Activated naive CD4-positive, alpha-beta T cell treated with anti-CD3 and anti-CD28 coated beads, Interleukin-2, amount 50 U/mL, for 16 hours (primary cell): ENCODE results near the gene DTNBP1.
"Not testable (repeated sequence)": the region's sequence is repeated elsewhere in the genome, so short reads cannot be mapped to it uniquely, and the experiment has no call there.

ENCODE experiments used
- DNase-seq: peaks from one replicate; pipeline ENCODE4 v3.0.0-alpha.2; 2020

DTNBP1 gene

GRCh38 chr6:15666896-15667295 is 4.1 kb upstream of the DTNBP1 start:
- DNase-seq = not testable (repeated sequence)

- DNase-seq = no peak
Measured at GRCh38 chr6:15665237-15665636, 2.4 kb upstream of the DTNBP1 start.

GRCh38 chr6:15663130-15663871 is 473 bp upstream of the DTNBP1 start:
- DNase-seq = no peak

GRCh38 chr6:15661853-15662325 is 939 bp downstream of the DTNBP1 start:
- DNase-seq = no peak

DNA sequence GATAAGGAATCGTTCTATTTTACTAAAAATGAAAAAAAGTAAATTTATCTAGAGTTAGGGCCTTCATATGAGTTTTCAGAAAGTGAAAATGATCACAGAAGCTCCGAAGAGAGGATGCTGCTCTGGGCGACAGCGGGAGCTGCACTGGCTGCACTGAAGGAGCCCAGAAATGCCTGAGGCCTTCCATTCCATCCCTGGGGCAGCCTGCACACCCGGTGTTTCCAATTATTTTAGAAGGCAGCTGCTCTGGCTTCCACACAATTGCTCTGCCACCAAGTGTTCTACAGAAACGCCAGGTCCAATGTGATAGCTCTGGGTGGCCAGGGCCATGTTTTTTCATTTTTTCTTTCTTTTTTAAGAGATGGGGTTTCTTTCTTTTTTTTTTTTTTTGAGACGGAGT is 3.6 kb downstream of the DTNBP1 start:
- DNase-seq = no peak

DNA sequence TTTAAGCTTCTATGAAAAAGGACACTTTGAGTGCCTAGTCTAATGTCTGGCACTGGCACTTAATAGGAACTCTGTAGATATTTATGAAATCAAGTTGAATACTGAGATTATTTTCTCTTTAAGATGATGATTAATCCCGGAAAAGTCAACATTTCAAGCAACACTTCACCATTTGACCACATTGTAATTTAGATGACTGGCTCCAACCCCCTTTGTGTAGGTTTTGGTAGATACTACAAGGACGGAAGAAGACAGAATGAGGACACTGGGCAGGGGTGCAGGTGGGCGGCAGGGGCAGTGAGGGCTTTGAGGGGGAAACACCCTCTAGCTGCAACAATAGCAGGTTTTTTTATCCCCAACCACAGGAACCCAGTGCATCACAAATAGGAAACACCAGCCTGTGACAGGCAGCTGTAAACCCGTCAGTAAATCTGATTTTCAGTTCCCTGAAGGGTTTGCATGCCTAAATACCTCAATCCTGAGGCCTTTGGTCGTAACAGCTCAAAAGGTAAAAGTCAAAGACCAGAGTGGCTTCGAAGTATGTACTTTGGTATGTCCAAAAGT is 4.6 kb downstream of the DTNBP1 start:
- no peak for DNase-seq

GRCh38 chr6:15657290-15657689 is 5.5 kb downstream of the DTNBP1 start:
- no peak for DNase-seq

- DNase-seq = no peak
Measured at GRCh38 chr6:15656145-15656544, 6.7 kb downstream of the DTNBP1 start.

DNA sequence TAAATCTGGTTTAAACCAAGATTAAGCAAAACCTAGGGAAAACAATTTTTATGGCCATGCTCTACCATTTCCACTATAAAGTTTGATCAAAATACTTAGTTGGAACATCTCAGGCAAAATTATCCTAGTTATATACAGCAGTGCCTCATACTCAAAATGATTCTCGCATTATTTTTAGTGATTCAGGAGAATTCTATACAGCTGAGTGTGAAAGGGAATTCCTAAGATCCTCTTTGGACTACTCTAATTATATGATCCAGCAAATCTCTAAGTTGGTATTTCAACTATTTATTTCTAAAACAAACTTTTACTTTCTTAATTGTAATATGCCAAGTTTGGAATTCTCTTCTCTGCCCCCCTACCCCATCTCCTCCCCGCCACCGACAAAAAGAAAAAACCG is 8.6 kb downstream of the DTNBP1 start:
- no peak for DNase-seq

DNA sequence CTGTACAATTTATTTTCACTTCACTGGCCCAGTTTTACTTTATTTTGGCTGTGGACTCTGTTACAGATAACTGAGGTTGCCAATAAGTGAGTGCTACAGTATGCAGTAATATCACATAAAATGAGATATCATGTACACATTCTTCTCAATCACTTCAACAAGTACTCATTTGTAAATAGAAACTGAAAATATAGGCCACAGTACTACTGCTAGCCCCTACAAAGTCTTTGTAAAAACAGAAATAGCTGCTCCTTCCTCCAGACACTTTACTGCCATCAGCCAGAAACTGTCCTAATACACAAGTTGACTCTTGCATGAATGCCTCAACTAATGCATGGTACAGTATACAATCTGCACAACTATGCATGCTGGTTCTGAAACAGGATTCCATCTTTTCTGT is 9.2 kb downstream of the DTNBP1 start:
- no peak for DNase-seq

- not testable (repeated sequence) for DNase-seq
Measured at GRCh38 chr6:15650004-15650559, 12.7 kb downstream of the DTNBP1 start.

GRCh38 chr6:15644904-15645303 is 17.9 kb downstream of the DTNBP1 start:
- DNase-seq = no peak

GRCh38 chr6:15643542-15643941 is 19.3 kb downstream of the DTNBP1 start:
- DNase-seq = no peak

DNA sequence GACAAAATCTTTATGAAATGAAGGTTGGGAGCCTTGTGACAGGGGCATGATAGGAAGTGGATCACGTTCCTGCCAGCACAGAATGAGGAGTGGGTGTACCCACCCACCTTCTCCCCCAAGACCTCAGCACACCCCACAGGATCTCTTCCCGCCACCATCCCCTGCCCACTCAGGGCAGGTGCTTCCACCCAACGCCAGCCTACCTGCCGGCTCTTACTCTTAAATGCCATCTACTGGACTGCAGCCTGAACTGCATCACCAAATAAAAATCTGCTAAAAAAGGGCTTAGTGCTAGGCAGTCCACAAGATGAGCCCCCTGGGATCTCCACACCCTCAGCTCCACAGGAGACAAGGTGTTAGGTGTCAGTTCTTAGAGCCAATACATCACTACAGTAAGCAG is 20.6 kb downstream of the DTNBP1 start:
- DNase-seq = no peak

GRCh38 chr6:15638373-15638772 is 24.5 kb downstream of the DTNBP1 start:
- no peak for DNase-seq

GRCh38 chr6:15631432-15631831 is 31.4 kb downstream of the DTNBP1 start:
- DNase-seq = no peak

DNA sequence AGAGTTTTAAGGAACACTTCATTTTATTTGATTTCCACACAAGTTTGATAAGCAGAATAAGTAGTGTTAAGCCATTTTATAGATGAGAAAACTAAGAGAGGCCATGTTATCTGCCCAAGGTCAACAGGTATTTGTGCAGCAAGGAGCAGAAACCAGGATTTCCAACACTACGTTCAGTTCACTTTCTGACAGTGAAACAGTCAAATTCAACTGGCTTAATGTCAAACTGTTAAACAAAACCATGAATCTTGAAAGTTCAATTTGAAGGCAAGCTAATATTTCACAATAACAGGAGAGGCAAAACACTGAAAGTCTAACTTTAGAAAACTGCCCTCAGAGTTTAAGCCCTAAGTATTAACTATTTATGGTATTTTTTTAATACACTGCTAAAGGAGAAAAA is 32.6 kb downstream of the DTNBP1 start:
- no peak for DNase-seq

GRCh38 chr6:15629487-15629886 is 33.3 kb downstream of the DTNBP1 start:
- DNase-seq = no peak

DNA sequence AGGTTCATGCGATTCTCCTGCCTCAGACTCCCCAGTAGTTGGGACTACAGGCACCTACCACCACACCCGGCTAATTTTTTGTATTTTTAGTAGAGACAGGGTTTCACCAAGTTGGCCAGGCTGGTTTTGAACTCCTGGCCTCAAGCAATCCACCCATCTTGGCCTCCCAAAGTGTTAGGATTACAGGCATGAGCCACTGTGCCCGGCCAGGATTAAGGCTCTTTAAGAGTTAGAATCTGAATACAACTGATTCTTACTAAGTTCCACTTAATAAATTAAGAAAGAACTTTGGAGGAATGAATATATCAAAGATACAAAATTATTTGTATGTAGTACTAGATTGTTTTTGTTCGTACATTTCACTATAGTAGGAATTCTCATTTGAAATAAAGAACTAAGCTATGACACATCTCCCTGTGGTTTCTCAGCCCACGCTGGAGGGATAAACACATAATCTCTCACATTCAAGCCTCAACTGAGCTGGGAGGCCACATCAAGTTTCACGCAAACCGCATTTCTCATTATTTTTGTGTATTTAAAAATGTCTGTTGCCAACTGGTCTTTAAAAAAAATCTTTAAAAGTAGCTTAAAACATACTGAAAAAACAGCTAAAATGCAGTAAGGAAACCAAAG is 34.2 kb downstream of the DTNBP1 start:
- peak; percentile 58 for DNase-seq

DNA sequence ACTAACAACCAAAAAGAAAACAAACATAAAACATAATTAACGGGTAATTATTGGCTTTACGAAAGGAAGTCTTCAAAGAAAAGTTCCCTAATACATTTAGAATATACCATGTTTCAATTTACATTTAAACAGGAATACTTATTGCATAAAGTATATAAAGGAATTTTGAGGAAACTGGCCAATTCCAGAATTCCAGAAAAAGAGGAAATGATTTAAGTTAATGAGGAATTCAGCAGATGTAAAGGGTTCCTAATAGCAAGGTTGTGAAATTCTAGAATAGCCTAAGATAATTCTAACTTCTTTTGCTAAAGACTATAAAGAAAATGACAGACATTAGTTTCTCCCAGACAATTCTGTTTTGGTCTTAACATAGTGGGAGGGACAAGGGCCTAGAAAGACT is 35.0 kb downstream of the DTNBP1 start:
- DNase-seq = no peak

GRCh38 chr6:15626878-15627674 is 35.8 kb downstream of the DTNBP1 start:
- no peak for DNase-seq

- DNase-seq = no peak
Measured at GRCh38 chr6:15626160-15626559, 36.7 kb downstream of the DTNBP1 start.
